ENCODE results near the gene DNAH14.
"Not testable (repeated sequence)": the region's sequence is repeated elsewhere in the genome, so short reads cannot be mapped to it uniquely, and the experiment has no call there.

The DNAH14 gene

GRCh38 chr1:224998185-224998584 is 68.7 kb downstream of the DNAH14 start:
- no peak for DNase-seq (ENCODE audit: low spot score)

- no peak for DNase-seq (ENCODE audit: low spot score)
These were observed 74.9 kb downstream of the DNAH14 start for GRCh38 chr1:225004396-225004795.

GRCh38 chr1:225006352-225006751 is 76.9 kb downstream of the DNAH14 start:
- DNase-seq (ENCODE audit: low spot score) = not testable (repeated sequence)

- DNase-seq (ENCODE audit: low spot score) = not testable (repeated sequence)
These were observed 78.6 kb downstream of the DNAH14 start for GRCh38 chr1:225008050-225008449.

- no peak for DNase-seq (ENCODE audit: low spot score)
These were observed 91.6 kb downstream of the DNAH14 start for GRCh38 chr1:225021037-225021436.

- no peak for DNase-seq (ENCODE audit: low spot score)
These were observed 97.2 kb downstream of the DNAH14 start for GRCh38 chr1:225026701-225027100.

GRCh38 chr1:225036441-225036840 is 107.0 kb downstream of the DNAH14 start:
- DNase-seq (ENCODE audit: low spot score) = not testable (repeated sequence)

- DNase-seq (ENCODE audit: low spot score) = no peak
These were observed 112.8 kb downstream of the DNAH14 start for GRCh38 chr1:225042263-225042662.

- DNase-seq (ENCODE audit: low spot score) = no peak
These were observed 114.8 kb downstream of the DNAH14 start for GRCh38 chr1:225044258-225044657.

- no peak for DNase-seq (ENCODE audit: low spot score)
These were observed 120.1 kb downstream of the DNAH14 start for GRCh38 chr1:225049594-225049993.

GRCh38 chr1:225063722-225064121 is 134.2 kb downstream of the DNAH14 start:
- DNase-seq (ENCODE audit: low spot score) = no peak

GRCh38 chr1:225070972-225071371 is 141.5 kb downstream of the DNAH14 start:
- no peak for DNase-seq (ENCODE audit: low spot score)

GRCh38 chr1:225097175-225097574 is 167.7 kb downstream of the DNAH14 start:
- DNase-seq (ENCODE audit: low spot score) = no peak

- DNase-seq (ENCODE audit: low spot score) = no peak
These were observed 181.5 kb downstream of the DNAH14 start for GRCh38 chr1:225111000-225111399.

GRCh38 chr1:225113265-225113664 is 183.8 kb downstream of the DNAH14 start:
- DNase-seq (ENCODE audit: low spot score) = no peak

- DNase-seq (ENCODE audit: low spot score) = no peak
These were observed 185.0 kb downstream of the DNAH14 start for GRCh38 chr1:225114354-225114990.

GRCh38 chr1:225119307-225119706 is 189.8 kb downstream of the DNAH14 start:
- no peak for DNase-seq (ENCODE audit: low spot score)

- DNase-seq (ENCODE audit: low spot score) = no peak
These were observed 191.6 kb downstream of the DNAH14 start for GRCh38 chr1:225121095-225121494.

GRCh38 chr1:225131869-225132268 is 202.4 kb downstream of the DNAH14 start:
- DNase-seq (ENCODE audit: low spot score) = no peak

GRCh38 chr1:225137976-225138375 is 208.5 kb downstream of the DNAH14 start:
- DNase-seq (ENCODE audit: low spot score) = no peak

GRCh38 chr1:225143001-225143400 is 213.5 kb downstream of the DNAH14 start:
- no peak for DNase-seq (ENCODE audit: low spot score)

GRCh38 chr1:225146478-225146877 is 217.0 kb downstream of the DNAH14 start:
- no peak for DNase-seq (ENCODE audit: low spot score)

GRCh38 chr1:225147791-225148190 is 218.3 kb downstream of the DNAH14 start:
- DNase-seq (ENCODE audit: low spot score) = not testable (repeated sequence)

GRCh38 chr1:225152061-225152460 is 222.6 kb downstream of the DNAH14 start:
- no peak for DNase-seq (ENCODE audit: low spot score)
